Liver (tissue), 9 donors: Measurements from ENCODE around the gene TEX48. TPM values are rescaled to one million over a fixed set of nuclear protein-coding genes. Genes with fewer than 3 reads are reported as not detected.

Experiments
- DNase-seq: peaks from one replicate; pipeline ENCODE4 v3.0.0-alpha.2; 2017; ENCODE audit warnings: low spot score
- H3K27ac ChIP-seq, 2 donors: one replicate each; pipeline ENCODE4 v1.7.0; 2013; ENCODE audit warnings: inconsistent platforms in 2 of 2, low read length in 2 of 2, control low read depth in 1 of 2, low read depth in 1 of 2, mild to moderate bottlenecking in 1 of 2
- H3K27me3 ChIP-seq, 4 donors: one replicate each; pipeline versions ENCODE4 v1.6.1 to v1.7.0; 2013; ENCODE audit warnings: low read length in 3 of 4, inconsistent platforms in 1 of 4, mild to moderate bottlenecking in 1 of 4, moderate library complexity in 1 of 4; ENCODE audit not compliant: control insufficient read depth in 4 of 4, insufficient read depth in 4 of 4
- H3K36me3 ChIP-seq, 4 donors: one replicate each; pipeline versions ENCODE4 v1.6.1 to v1.7.0; 2013; ENCODE audit warnings: low read length in 3 of 4, mild to moderate bottlenecking in 3 of 4, low read depth in 1 of 4, moderate library complexity in 1 of 4; ENCODE audit not compliant: control insufficient read depth in 4 of 4, insufficient read depth in 3 of 4
- H3K4me1 ChIP-seq, 4 donors: one replicate each; pipeline versions ENCODE4 v1.6.1 to v1.7.0; 2013; ENCODE audit warnings: low read length in 3 of 4, mild to moderate bottlenecking in 3 of 4, moderate library complexity in 1 of 4; ENCODE audit not compliant: control insufficient read depth in 4 of 4, insufficient read depth in 4 of 4
- H3K4me3 ChIP-seq, 3 donors: one replicate each; pipeline versions ENCODE4 v1.6.1 to v1.7.0; 2013; ENCODE audit warnings: low read length in 3 of 3, control low read depth in 1 of 3, low read depth in 1 of 3, mild to moderate bottlenecking in 1 of 3
- H3K9ac ChIP-seq, 2 donors: one replicate each; pipeline ENCODE4 v1.7.0; 2013; ENCODE audit warnings: low read length in 2 of 2, mild to moderate bottlenecking in 2 of 2, moderate library complexity in 2 of 2, control low read depth in 1 of 2, low read depth in 1 of 2
- H3K9me3 ChIP-seq, 4 donors: one replicate each; pipeline versions ENCODE4 v1.6.1 to v1.7.0; 2013; ENCODE audit warnings: low read length in 3 of 4; ENCODE audit not compliant: control insufficient read depth in 4 of 4
- ATF3 ChIP-seq: IDR thresholded peaks from 2 replicates; pipeline ENCODE4 v1.6.1; 2016; ENCODE audit warnings: antibody characterized with exemption
- CTCF ChIP-seq: fragments of 150-350 bp; IDR thresholded peaks from 2 replicates; pipeline ENCODE4 v1.5.1; 2017; ENCODE audit warnings: improper control_type of control experiment, low read depth, low read length; ENCODE audit not compliant: missing input control
- EGR1 ChIP-seq, 2 donors: IDR thresholded peaks; 2 replicates each; pipeline ENCODE4 v1.6.1; 2016 to 2018; ENCODE audit warnings: antibody characterized with exemption in 2 of 2, low read depth in 2 of 2
- FOXA1 ChIP-seq: IDR thresholded peaks from 2 replicates; pipeline ENCODE4 v1.6.1; 2016; ENCODE audit warnings: antibody characterized with exemption
- FOXA2 ChIP-seq: IDR thresholded peaks from 2 replicates; pipeline ENCODE4 v1.6.1; 2016; ENCODE audit warnings: antibody characterized with exemption
- GABPA ChIP-seq, 2 donors: IDR thresholded peaks in 1 of 2; conservative IDR thresholded peaks in 1 of 2; 2 replicates each; pipeline ENCODE4 v1.6.1; 2016; ENCODE audit warnings: antibody characterized with exemption in 2 of 2, mild to moderate bottlenecking in 1 of 2, moderate library complexity in 1 of 2
- HNF4A ChIP-seq, 2 donors: conservative IDR thresholded peaks; 2 replicates each; pipeline ENCODE4 v1.6.1; 2016; ENCODE audit warnings: antibody characterized with exemption in 2 of 2, mild to moderate bottlenecking in 2 of 2
- HNF4G ChIP-seq: IDR thresholded peaks from 2 replicates; pipeline ENCODE4 v1.6.1; 2016; ENCODE audit warnings: antibody characterized with exemption
- JUND ChIP-seq, 2 donors: IDR thresholded peaks; 2 replicates each; pipeline ENCODE4 v1.6.1; 2016; ENCODE audit warnings: antibody characterized with exemption in 2 of 2
- NR2F2 ChIP-seq: IDR thresholded peaks from 2 replicates; pipeline ENCODE4 v1.6.1; 2016; ENCODE audit warnings: antibody characterized with exemption
- RAD21 ChIP-seq, 2 donors: IDR thresholded peaks; 2 replicates each; pipeline ENCODE4 v1.6.1; 2016; ENCODE audit warnings: antibody characterized with exemption in 2 of 2, mild to moderate bottlenecking in 2 of 2
- RXRA ChIP-seq, 2 donors: IDR thresholded peaks; 2 replicates each; pipeline ENCODE4 v1.6.1; 2017 to 2018; ENCODE audit warnings: antibody characterized with exemption in 2 of 2, mild to moderate bottlenecking in 1 of 2
- SP1 ChIP-seq: IDR thresholded peaks from 2 replicates; pipeline ENCODE4 v1.6.1; 2018; ENCODE audit warnings: antibody characterized with exemption, mild to moderate bottlenecking
- TAF1 ChIP-seq: conservative IDR thresholded peaks from 2 replicates; pipeline ENCODE4 v1.6.1; 2016; ENCODE audit warnings: antibody characterized with exemption, mild to moderate bottlenecking
- YY1 ChIP-seq: IDR thresholded peaks from 2 replicates; pipeline ENCODE4 v1.6.1; 2016; ENCODE audit warnings: antibody characterized with exemption, mild to moderate bottlenecking
- WGBS: extraction: QIAGEN DNeasy Blood & Tissue Kit; methylation state at CpG from one replicate; pipeline ENCODE4 v1.1.7; 2013; 5-methylcytosine and 5-hydroxymethylcytosine counted together
- polyA plus RNA-seq, 2 donors: library from polyadenylated mRNA; stranded (reverse) in 1 of 2; unstranded in 1 of 2; fragments of 200-250 nt in 1 of 2; fragments of >200 nt in 1 of 2; fragmentation: Nextera tagmentation in 1 of 2; extraction: Ambion mirVana in 1 of 2; gene quantifications; one replicate each; pipeline versions ENCODE4 v1.2.1 to v1.2.3, GENCODE V29; 2013 to 2015
- total RNA-seq, 2 donors: library from RNA; depleted of rRNA; stranded (reverse); fragments of >200 nt; gene quantifications; one replicate each; pipeline ENCODE4 v1.2.3, GENCODE V29; 2014
- TF ChIP-seq, protein P1 (sequence below): IDR thresholded peaks from 2 replicates; pipeline ENCODE4 v1.6.1; 2016; ENCODE audit warnings: antibody characterized with exemption, mild to moderate bottlenecking
- TF ChIP-seq, protein P2 (sequence below): IDR thresholded peaks from 2 replicates; pipeline ENCODE4 v1.6.1; 2016; ENCODE audit warnings: antibody characterized with exemption
- TF ChIP-seq, protein P3 (sequence below): IDR thresholded peaks from 2 replicates; pipeline ENCODE4 v1.6.1; 2016; ENCODE audit warnings: antibody characterized with exemption
- donor health status: healthy.
- donor health status: healthy.
- donor health status: healthy.
- donor health status: healthy.
- donor health status: healthy.

Gene TEX48
- total and polyA plus RNA-seq, 4 donors: not detected

DNA sequence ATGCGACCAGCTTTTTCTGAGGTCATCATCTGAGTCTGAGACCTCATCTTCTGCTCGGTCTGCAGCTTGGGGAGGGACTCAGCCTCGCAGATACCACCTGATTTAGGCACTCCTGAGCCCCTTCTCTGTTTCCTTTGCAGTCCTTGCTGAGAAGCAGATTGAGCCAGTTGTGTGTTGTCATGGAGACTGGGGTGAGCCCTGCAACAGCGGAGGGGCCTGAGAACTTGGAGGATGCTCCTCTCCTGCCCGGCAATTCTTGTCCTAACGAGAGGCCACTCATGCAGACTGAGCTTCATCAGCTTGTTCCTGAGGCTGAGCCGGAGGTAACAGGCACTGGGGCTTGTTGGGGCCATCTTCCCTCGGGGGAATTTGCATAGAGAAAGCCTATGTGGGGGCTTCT is 43.6 kb downstream of the TEX48 start (continued):
- TF ChIP-seq, protein P1, sequence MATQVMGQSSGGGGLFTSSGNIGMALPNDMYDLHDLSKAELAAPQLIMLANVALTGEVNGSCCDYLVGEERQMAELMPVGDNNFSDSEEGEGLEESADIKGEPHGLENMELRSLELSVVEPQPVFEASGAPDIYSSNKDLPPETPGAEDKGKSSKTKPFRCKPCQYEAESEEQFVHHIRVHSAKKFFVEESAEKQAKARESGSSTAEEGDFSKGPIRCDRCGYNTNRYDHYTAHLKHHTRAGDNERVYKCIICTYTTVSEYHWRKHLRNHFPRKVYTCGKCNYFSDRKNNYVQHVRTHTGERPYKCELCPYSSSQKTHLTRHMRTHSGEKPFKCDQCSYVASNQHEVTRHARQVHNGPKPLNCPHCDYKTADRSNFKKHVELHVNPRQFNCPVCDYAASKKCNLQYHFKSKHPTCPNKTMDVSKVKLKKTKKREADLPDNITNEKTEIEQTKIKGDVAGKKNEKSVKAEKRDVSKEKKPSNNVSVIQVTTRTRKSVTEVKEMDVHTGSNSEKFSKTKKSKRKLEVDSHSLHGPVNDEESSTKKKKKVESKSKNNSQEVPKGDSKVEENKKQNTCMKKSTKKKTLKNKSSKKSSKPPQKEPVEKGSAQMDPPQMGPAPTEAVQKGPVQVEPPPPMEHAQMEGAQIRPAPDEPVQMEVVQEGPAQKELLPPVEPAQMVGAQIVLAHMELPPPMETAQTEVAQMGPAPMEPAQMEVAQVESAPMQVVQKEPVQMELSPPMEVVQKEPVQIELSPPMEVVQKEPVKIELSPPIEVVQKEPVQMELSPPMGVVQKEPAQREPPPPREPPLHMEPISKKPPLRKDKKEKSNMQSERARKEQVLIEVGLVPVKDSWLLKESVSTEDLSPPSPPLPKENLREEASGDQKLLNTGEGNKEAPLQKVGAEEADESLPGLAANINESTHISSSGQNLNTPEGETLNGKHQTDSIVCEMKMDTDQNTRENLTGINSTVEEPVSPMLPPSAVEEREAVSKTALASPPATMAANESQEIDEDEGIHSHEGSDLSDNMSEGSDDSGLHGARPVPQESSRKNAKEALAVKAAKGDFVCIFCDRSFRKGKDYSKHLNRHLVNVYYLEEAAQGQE: no peak
- TF ChIP-seq FOXA1 (no peak), NR2F2 (no peak)

- TF ChIP-seq GABPA (IDR thresholded peaks at IDR 0.05 in 1 of 2, conservative IDR thresholded peaks at IDR 0.05 in 1 of 2): no peak
- Histone ChIP-seq H3K36me3 (peaks cover 0 to 30% (median 11%) of the 10 kb centered on the region in 4 donors), H3K9me3 (no peaks in the 10 kb centered on the region), H3K27me3 (no peaks in the 10 kb centered on the region), H3K4me3 (no peak overlapping the region), H3K27ac (no peak overlapping the region), H3K4me1 (no peaks in the 10 kb centered on the region), H3K9ac (no peak overlapping the region)
- WGBS: 87% methylated on average over 6 of the region's 6 CpGs
- no peak for DNase-seq
Observed at GRCh38 chr9:114634387-114634786, 47.6 kb downstream of the TEX48 start.

- Histone ChIP-seq H3K9ac (no peak overlapping the region), H3K4me3 (no peak overlapping the region), H3K27me3 (no peaks in the 10 kb centered on the region), H3K36me3 (peaks cover 0 to 34% (median 13%) of the 10 kb centered on the region in 4 donors), H3K4me1 (no peaks in the 10 kb centered on the region), H3K27ac (no peak overlapping the region), H3K9me3 (no peaks in the 10 kb centered on the region)
- DNase-seq: no peak
- 92% methylated on average over 11 of the region's 11 CpGs for WGBS
- TF ChIP-seq FOXA1 (no peak), SP1 (no peak), YY1 (no peak), HNF4A (conservative IDR thresholded peaks at IDR 0.05) (no peak), TAF1 (no peak), HNF4G (no peak), CTCF (no peak), NR2F2 (no peak), EGR1 (IDR thresholded peaks at IDR 0.05; ENCODE audit: low read depth in 2 of 2) (no peak), FOXA2 (no peak), GABPA (IDR thresholded peaks at IDR 0.05 in 1 of 2, conservative IDR thresholded peaks at IDR 0.05 in 1 of 2) (no peak), JUND (IDR thresholded peaks at IDR 0.05) (no peak), RXRA (IDR thresholded peaks at IDR 0.05) (no peak), RAD21 (IDR thresholded peaks at IDR 0.05) (no peak), ATF3 (no peak)
- TF ChIP-seq, protein P2, sequence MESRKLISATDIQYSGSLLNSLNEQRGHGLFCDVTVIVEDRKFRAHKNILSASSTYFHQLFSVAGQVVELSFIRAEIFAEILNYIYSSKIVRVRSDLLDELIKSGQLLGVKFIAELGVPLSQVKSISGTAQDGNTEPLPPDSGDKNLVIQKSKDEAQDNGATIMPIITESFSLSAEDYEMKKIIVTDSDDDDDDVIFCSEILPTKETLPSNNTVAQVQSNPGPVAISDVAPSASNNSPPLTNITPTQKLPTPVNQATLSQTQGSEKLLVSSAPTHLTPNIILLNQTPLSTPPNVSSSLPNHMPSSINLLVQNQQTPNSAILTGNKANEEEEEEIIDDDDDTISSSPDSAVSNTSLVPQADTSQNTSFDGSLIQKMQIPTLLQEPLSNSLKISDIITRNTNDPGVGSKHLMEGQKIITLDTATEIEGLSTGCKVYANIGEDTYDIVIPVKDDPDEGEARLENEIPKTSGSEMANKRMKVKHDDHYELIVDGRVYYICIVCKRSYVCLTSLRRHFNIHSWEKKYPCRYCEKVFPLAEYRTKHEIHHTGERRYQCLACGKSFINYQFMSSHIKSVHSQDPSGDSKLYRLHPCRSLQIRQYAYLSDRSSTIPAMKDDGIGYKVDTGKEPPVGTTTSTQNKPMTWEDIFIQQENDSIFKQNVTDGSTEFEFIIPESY: no peak
- TF ChIP-seq, protein P3, sequence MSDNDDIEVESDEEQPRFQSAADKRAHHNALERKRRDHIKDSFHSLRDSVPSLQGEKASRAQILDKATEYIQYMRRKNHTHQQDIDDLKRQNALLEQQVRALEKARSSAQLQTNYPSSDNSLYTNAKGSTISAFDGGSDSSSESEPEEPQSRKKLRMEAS: no peak
- TF ChIP-seq, protein P1: no peak
Observed at GRCh38 chr9:114633438-114634089, 48.4 kb downstream of the TEX48 start.
